Brain pericyte (primary cell): ENCODE data around the gene RALGAPA1.

Experiments
- DNase-seq: peaks from one replicate; pipeline ENCODE4 v3.0.0-alpha.2; 2012; ENCODE audit warnings: low read depth, low spot score

The RALGAPA1 gene

GRCh38 chr14:35492569-35493014, 316.5 kb downstream of the RALGAPA1 start:
- DNase-seq: no peak
